Right lung (tissue), 5 donors: ENCODE results near the gene CDH11. TPM values are rescaled to one million over a fixed set of nuclear protein-coding genes. Genes with fewer than 3 reads are reported as not detected.

Experiments
- DNase-seq, 2 donors: peaks; one replicate each; pipeline ENCODE4 v3.0.0-alpha.2; 2013
- polyA plus RNA-seq, 5 donors: library from polyadenylated mRNA; unstranded; fragments of 120-200 nt; gene quantifications; one replicate each; pipeline versions ENCODE4 v1.2.1 to v1.2.3, GENCODE V29; 2013; ENCODE audit warnings: inconsistent platforms in 1 of 5, low replicate concordance in 1 of 5; ENCODE audit not compliant: insufficient read length in 5 of 5, insufficient read depth in 1 of 5

The CDH11 gene
- polyA plus RNA-seq, 5 donors: 251 to 340 (median 284) TPM

- peak; percentile 33 to 51 for DNase-seq
Measured at GRCh38 chr16:64983963-64984362, 137.9 kb downstream of the CDH11 start.

GRCh38 chr16:64983231-64983630 is 138.6 kb downstream of the CDH11 start:
- DNase-seq: no peak

- no peak for DNase-seq
Measured at GRCh38 chr16:64982581-64982980, 139.3 kb downstream of the CDH11 start.

- DNase-seq: no peak
Measured at GRCh38 chr16:64981568-64982281, 140.1 kb downstream of the CDH11 start.

- no peak for DNase-seq
Measured at GRCh38 chr16:64977206-64977920, 144.5 kb downstream of the CDH11 start.

GRCh38 chr16:64975821-64976220 is 146.0 kb downstream of the CDH11 start:
- no peak for DNase-seq

- no peak for DNase-seq
Measured at GRCh38 chr16:64974381-64974780, 147.5 kb downstream of the CDH11 start.

GRCh38 chr16:64973171-64973570 is 148.7 kb downstream of the CDH11 start:
- no peak for DNase-seq

- no peak for DNase-seq
Measured at GRCh38 chr16:64971171-64971570, 150.7 kb downstream of the CDH11 start.

GRCh38 chr16:64969221-64969620 is 152.6 kb downstream of the CDH11 start:
- DNase-seq: no peak

- no peak for DNase-seq
Measured at GRCh38 chr16:64968539-64968938, 153.3 kb downstream of the CDH11 start.

- DNase-seq: no peak
Measured at GRCh38 chr16:64964126-64964540, 157.7 kb downstream of the CDH11 start.

- DNase-seq: no peak
Measured at GRCh38 chr16:64962786-64963185, 159.1 kb downstream of the CDH11 start.

GRCh38 chr16:64957246-64957645 is 164.6 kb downstream of the CDH11 start:
- DNase-seq: no peak

GRCh38 chr16:64952177-64952576 is 169.7 kb downstream of the CDH11 start:
- DNase-seq: no peak

- DNase-seq: no peak
Measured at GRCh38 chr16:64951193-64951592, 170.7 kb downstream of the CDH11 start.

- DNase-seq: no peak
Measured at GRCh38 chr16:64950731-64951130, 171.1 kb downstream of the CDH11 start.

GRCh38 chr16:64950262-64950661 is 171.6 kb downstream of the CDH11 start:
- no peak for DNase-seq

- no peak for DNase-seq
Measured at GRCh38 chr16:64948056-64948455, 173.8 kb downstream of the CDH11 start.

GRCh38 chr16:64947651-64948050 is 174.2 kb downstream of the CDH11 start:
- DNase-seq: no peak

GRCh38 chr16:64933885-64934284 is 188.0 kb downstream of the CDH11 start:
- no peak for DNase-seq

- no peak for DNase-seq
Measured at GRCh38 chr16:64926476-64926875, 195.4 kb downstream of the CDH11 start.

- no peak for DNase-seq
Measured at GRCh38 chr16:64925166-64925565, 196.7 kb downstream of the CDH11 start.

GRCh38 chr16:64924086-64924485 is 197.8 kb downstream of the CDH11 start:
- no peak for DNase-seq
